Tibial nerve (tissue), 4 donors: ENCODE measurements around the gene SSH2. TPM values are rescaled to one million over a fixed set of nuclear protein-coding genes. Genes with fewer than 3 reads are reported as not detected.

Experiments used
- DNase-seq, 2 donors: peaks; one replicate each; pipeline ENCODE4 v3.0.0-alpha.2; 2019; ENCODE audit warnings: low spot score in 2 of 2
- H3K27ac ChIP-seq, 4 donors: fragments of 200-600 bp; sonication (generic) in 3 of 4; one replicate each; pipeline ENCODE4 v1.5.1; 2017 to 2019; ENCODE audit warnings: mild to moderate bottlenecking in 1 of 4
- H3K27me3 ChIP-seq, 2 donors: fragments of 200-600 bp; sonication (generic) in 1 of 2; one replicate each; pipeline versions ENCODE4 v1.5.1 to v1.6.0; 2017 to 2019
- H3K36me3 ChIP-seq, 3 donors: fragments of 200-600 bp; sonication (generic); one replicate each; pipeline ENCODE4 v1.5.1; 2018 to 2019
- H3K4me1 ChIP-seq, 4 donors: fragments of 200-600 bp; sonication (generic) in 3 of 4; one replicate each; pipeline ENCODE4 v1.5.1; 2017 to 2019
- H3K4me3 ChIP-seq, 4 donors: fragments of 200-600 bp; sonication (generic) in 3 of 4; one replicate each; pipeline ENCODE4 v1.5.1; 2017 to 2019; ENCODE audit warnings: mild to moderate bottlenecking in 1 of 4, moderate library complexity in 1 of 4
- H3K9me3 ChIP-seq, 4 donors: fragments of 200-600 bp; sonication (generic) in 3 of 4; one replicate each; pipeline ENCODE4 v1.5.1; 2017 to 2019
- CTCF ChIP-seq, 5 experiments: fragments of 200-600 bp in 3 of 5; fragments of 450-650 bp in 2 of 5; sonication (generic) in 3 of 5; IDR thresholded peaks; one replicate each; pipeline ENCODE4 v1.5.1; 2016 to 2019; ENCODE audit warnings: antibody characterized with exemption in 5 of 5, mild to moderate bottlenecking in 3 of 5, moderate library complexity in 2 of 5
- EP300 ChIP-seq, 2 donors: sonication (generic); formaldehyde crosslinking; IDR thresholded peaks; one replicate each; pipeline ENCODE4 v1.6.1; 2017; ENCODE audit warnings: antibody characterized with exemption in 2 of 2, mild to moderate bottlenecking in 1 of 2
- POLR2A ChIP-seq, 2 donors: fragments of 450-650 bp; IDR thresholded peaks; one replicate each; pipeline ENCODE4 v1.6.1; 2017; ENCODE audit warnings: antibody characterized with exemption in 2 of 2, mild to moderate bottlenecking in 2 of 2, moderate library complexity in 2 of 2
- WGBS, 2 donors: methylation state at CpG; one replicate each; pipeline ENCODE4 v1.1.5; 2018; 5-methylcytosine and 5-hydroxymethylcytosine counted together
- total RNA-seq, 4 donors: library from RNA; depleted of rRNA; stranded (reverse); fragments of >200 nt; gene quantifications; one replicate each; pipeline ENCODE4 v1.1.0, GENCODE V29; 2016

The SSH2 gene
- total RNA-seq, 4 donors from 2014 or later: 51.3 to 67.1 (median 55.7) TPM

- 72 to 75% methylated on average over 3 of the region's 3 CpGs for WGBS, 2 donors
- Histone ChIP-seq H3K4me1 (no peaks in the 10 kb centered on the region), H3K36me3 (no peaks in the 10 kb centered on the region), H3K27me3 (no peaks in the 10 kb centered on the region), H3K9me3 (no peaks in the 10 kb centered on the region), H3K4me3 (no peak overlapping the region), H3K27ac (no peak overlapping the region)
- TF ChIP-seq CTCF (IDR thresholded peaks at IDR 0.05) (no peak), POLR2A (IDR thresholded peaks at IDR 0.05) (no peak), EP300 (IDR thresholded peaks at IDR 0.05) (no peak)
- no peak for DNase-seq
These were observed 82.3 kb downstream of the SSH2 start for GRCh38 chr17:29847527-29848400.

GRCh38 chr17:29847118-29847517 is 82.9 kb downstream of the SSH2 start:
- Histone ChIP-seq H3K4me1 (no peaks in the 10 kb centered on the region), H3K36me3 (no peaks in the 10 kb centered on the region), H3K9me3 (no peaks in the 10 kb centered on the region), H3K27ac (peak overlapping the region in 1 of 4 donors; percentile 36), H3K4me3 (no peak overlapping the region), H3K27me3 (no peaks in the 10 kb centered on the region)
- 70 to 74% methylated on average over 3 of the region's 3 CpGs for WGBS, 2 donors
- DNase-seq: no peak
- TF ChIP-seq CTCF (IDR thresholded peaks at IDR 0.05) (no peak), EP300 (IDR thresholded peaks at IDR 0.05) (no peak)

- TF ChIP-seq CTCF (IDR thresholded peaks at IDR 0.05) (no peak), POLR2A (IDR thresholded peaks at IDR 0.05) (no peak), EP300 (IDR thresholded peaks at IDR 0.05) (no peak)
- DNase-seq: no peak
- Histone ChIP-seq H3K36me3 (no peaks in the 10 kb centered on the region), H3K4me3 (no peak overlapping the region), H3K9me3 (no peaks in the 10 kb centered on the region), H3K27me3 (no peaks in the 10 kb centered on the region), H3K27ac (no peak overlapping the region), H3K4me1 (no peaks in the 10 kb centered on the region)
- 74 to 77% methylated on average over 2 of the region's 2 CpGs for WGBS, 2 donors
These were observed 83.7 kb downstream of the SSH2 start for GRCh38 chr17:29846298-29846697.

GRCh38 chr17:29844339-29845048 is 85.5 kb downstream of the SSH2 start:
- Histone ChIP-seq H3K36me3 (no peaks in the 10 kb centered on the region), H3K4me1 (no peaks in the 10 kb centered on the region), H3K9me3 (no peaks in the 10 kb centered on the region), H3K27ac (no peak overlapping the region), H3K4me3 (no peak overlapping the region), H3K27me3 (no peaks in the 10 kb centered on the region)
- no peak for DNase-seq
- WGBS, 2 donors: 39 to 56% methylated on average over 1 of the region's 1 CpG
- TF ChIP-seq EP300 (IDR thresholded peaks at IDR 0.05) (no peak), POLR2A (IDR thresholded peaks at IDR 0.05) (no peak), CTCF (IDR thresholded peaks at IDR 0.05) (no peak)

- no peak overlapping the region for H3K27ac ChIP-seq
These were observed 89.1 kb downstream of the SSH2 start for GRCh38 chr17:29840884-29841283.

More at GRCh38 chr17:29840884-29841283, 89.1 kb downstream of the SSH2 start:
- Histone ChIP-seq H3K9me3 (no peaks in the 10 kb centered on the region), H3K4me1 (peaks cover 0 to 6% (median 0%) of the 10 kb centered on the region in 4 donors), H3K36me3 (no peaks in the 10 kb centered on the region), H3K4me3 (no peak overlapping the region), H3K27me3 (no peaks in the 10 kb centered on the region)
- no peak for DNase-seq
- no peak for TF ChIP-seq EP300 (IDR thresholded peaks at IDR 0.05)
- TF ChIP-seq CTCF (IDR thresholded peaks at IDR 0.05): no peak
- no peak for TF ChIP-seq POLR2A (IDR thresholded peaks at IDR 0.05)
